COLO668 (cell line): ENCODE data around the gene WDR83.
A peak's percentile ranks its signal among the peaks of the same experiment; 100 is the strongest.
"Not testable (repeated sequence)": the region's sequence is repeated elsewhere in the genome, so short reads cannot be mapped to it uniquely, and the experiment has no call there.

ENCODE experiments used
- DNase-seq: peaks from one replicate; lab custom pipeline; 2025; ENCODE audit not compliant: unreplicated experiment; lab: John Stamatoyannopoulos, UW

The WDR83 gene

DNA sequence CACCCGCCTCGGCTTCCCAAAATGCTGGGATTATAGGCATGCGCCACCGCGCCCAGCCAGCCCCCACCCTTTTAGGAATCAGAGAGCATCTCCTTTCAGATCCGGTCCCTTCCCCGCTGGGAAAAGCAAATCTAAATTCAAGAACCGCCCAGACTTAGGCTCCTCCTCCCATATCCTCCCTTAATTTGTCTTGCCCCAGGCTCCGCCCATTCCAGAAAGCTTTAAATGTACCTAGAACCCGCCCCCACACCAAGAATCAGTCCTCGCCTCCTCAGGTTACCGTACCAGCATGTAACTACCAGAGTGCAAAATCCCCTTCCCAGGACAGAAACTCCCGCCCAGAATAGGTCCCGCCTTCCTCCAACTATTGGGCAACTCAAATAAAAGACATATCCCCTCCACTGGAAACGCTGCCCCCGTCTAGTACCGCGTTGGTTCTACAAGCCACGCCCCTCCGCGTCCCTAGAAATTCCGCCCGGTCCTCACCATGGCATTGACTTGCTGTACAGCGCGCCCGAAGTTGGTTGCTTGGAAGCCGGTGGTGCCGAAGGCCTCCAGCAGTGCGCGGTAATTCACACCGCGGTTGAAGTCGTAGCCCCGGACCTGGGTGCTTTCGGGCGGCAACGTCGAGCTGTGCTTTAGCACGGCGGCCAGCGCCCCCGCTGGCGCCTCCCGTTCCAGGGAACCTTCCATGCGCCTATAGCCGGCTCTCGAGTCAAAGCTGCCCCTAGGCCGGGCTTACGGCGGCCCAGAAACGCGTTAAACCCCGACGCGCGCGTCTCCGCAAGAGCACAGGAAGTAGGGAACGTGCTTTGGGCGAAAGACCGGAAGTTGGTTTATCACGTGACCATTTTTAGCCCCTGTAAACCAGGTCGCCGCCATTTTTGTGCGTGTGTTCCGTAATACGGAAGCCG, 14.7 kb downstream of the WDR83 start, which contains the start of gene DHPS:
Gene DHPS (minus strand): TSS at position 807 of the 914 bp plus-strand sequence. CDS start 114 bp downstream, at position 693.
- peak; percentile 95 for DNase-seq

- no peak for DNase-seq
Observed at GRCh38 chr19:12685831-12686230, 19.2 kb downstream of the WDR83 start.

- DNase-seq = no peak
Observed at GRCh38 chr19:12687496-12688196, 21.0 kb downstream of the WDR83 start, which contains the start of gene GNG14. GNG14 (plus strand) TSS chr19:12687998; CDS start chr19:12688049, 51 bp downstream.

GRCh38 chr19:12689012-12689411, 22.4 kb downstream of the WDR83 start:
- DNase-seq = no peak

DNA sequence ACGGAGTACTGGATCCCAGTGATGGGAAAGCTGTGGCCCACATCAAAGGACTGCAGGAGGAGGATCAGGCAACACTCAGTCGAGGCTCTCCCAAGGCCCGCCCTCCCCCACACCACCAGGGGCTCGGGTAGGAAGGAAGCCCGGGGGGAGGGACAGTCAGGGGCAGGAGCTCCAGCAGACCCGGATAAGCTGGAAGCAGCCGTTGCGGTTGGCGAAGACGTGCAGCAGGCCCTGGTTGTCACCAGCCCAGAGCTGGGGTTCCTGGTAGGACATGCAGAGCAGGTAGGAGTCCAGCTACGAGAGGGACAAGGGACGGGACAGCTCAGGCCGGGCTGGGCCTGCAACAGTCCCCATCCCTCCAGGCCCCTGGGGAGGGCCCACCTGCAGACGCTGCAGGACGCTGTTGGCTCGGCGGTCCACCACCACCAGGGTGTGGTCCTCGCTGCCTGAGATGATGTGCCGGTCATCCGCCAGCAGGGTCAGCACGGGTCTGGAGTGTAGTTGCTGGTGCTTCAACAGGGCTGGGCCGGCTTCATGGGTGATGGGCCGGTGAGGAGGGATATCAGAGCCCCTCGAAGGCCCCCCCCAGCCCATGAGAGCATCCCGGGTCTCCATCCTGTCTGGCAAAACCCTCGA, 23.1 kb downstream of the WDR83 start:
- no peak for DNase-seq

DNA sequence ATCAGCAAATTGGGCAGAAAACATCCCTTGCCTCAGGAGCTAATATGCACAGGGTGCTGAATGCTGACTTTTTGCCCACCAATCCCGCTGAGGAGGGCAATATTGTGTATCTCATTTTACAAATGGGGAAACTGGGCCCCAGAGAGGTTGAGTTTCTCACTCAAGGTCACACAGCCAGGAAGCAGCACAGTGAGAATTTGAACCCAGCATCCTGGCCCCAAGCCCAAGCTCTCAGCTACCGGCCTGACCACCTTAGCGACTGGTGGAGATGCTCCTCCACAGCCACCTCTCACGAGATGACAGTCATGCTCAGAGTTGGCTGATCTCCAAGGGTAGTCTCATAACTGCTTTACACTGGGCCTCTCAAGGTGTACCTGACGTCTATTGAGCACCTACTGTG, 26.4 kb downstream of the WDR83 start:
- DNase-seq = no peak

DNA sequence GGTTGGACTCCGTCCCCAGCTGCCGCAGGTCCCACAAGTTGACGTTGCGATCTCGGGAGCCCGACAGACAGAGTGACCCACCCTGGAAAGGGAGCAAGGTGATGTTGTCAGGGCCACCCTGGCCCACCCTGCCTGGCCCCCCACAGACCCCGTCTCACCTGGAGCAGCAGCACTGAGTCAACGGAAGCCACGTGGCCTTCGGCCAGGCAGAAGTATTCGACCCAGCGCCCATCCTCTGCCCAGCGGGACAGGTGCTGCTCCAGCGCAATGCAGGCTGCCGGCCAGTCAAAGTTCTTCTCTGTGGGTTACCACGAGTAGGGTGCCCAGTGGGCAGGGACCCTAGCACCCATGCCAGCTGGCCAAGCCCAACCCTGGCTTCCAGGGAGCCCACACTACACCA, 28.0 kb downstream of the WDR83 start:
- no peak for DNase-seq

DNA sequence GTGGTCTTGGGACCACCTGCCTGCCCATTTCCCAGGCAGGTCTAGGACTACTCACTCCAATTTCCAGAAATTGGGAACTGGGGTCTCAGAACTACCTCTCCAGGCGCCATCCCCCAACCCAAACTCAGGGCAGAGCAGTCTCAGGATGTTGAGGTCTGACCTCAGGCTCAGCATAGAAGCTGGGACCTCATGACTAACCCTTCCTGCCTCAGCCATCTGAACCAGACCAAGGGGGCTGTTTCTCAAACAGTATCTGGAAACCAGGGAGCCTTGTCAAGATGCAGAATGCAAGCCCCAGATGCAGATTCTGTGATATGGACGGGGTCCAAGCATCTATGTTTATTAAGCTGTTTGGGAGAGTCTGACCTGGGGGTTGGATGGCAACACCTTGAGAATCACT, 28.5 kb downstream of the WDR83 start:
- no peak for DNase-seq

GRCh38 chr19:12695514-12695913, 28.9 kb downstream of the WDR83 start:
- DNase-seq = no peak

DNA sequence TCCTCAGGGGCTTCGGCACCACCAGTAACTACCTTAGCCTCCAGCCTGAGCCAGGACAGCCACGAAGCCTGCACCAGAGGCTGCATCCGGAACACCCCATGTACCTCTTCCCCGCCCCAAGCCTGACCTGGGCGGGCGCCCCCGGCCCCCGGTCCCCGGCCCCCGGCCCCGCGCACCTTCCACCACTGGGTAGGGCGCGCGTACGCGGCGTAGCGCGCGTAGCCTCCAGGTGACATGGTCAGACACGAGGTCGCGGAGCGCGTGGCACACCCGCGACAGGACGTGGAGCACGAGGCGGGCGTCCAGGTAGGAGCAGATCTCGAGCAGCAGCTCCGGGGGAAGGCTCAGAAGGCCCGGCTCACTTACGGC, 29.4 kb downstream of the WDR83 start:
- peak; percentile 37 for DNase-seq

DNA sequence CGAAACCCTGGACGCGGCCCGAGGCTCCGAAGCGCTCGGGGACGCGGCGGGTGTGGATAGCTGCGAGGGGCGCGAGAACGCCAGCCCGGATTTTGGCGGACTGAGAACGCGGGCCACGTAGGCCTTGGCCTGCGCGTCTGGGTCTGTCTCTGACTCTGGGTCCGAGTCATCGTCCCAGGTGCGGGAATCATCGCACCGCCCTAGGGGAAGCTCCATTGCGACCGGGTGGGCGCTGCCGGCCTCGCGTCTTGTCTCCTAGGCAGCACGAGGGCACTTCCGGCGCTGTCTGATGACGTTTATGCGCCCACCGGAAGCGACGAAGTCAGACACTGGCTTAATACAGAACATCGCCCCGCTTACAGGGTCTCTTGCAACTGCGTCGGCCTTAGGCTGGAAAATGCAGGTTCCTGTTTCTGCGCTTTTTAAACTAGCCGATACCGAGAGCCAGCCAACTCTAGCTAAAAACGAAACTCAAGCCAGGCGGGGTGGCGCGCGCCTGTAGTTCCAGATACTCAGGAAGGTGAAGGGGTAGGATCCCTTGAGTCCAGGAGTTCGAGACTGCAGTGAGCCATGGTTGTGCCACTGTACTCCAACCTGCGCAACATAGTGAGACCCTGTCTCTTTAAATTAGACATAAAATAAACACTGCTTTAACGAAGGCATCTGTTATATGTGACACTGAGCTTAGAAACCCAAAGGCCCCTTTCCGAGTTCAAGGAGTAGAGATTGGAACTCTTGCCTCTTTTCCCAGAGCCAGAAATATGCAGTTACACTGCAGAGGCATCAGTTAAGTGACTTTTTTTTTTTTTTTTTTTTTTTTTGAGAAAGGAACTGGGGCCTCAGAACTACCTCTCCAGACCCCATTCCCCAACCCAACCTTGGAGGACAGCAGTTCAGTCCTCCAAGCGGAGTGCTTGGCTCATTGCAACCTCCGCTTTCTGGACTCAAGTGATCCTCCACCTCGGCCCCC, 30.0 kb downstream of the WDR83 start, which contains the start of gene FBXW9:
Gene FBXW9 (minus strand): TSS at position 266 of the 970 bp plus-strand sequence. CDS start 50 bp downstream, at position 216.
- peak; percentile 94 for DNase-seq

DNA sequence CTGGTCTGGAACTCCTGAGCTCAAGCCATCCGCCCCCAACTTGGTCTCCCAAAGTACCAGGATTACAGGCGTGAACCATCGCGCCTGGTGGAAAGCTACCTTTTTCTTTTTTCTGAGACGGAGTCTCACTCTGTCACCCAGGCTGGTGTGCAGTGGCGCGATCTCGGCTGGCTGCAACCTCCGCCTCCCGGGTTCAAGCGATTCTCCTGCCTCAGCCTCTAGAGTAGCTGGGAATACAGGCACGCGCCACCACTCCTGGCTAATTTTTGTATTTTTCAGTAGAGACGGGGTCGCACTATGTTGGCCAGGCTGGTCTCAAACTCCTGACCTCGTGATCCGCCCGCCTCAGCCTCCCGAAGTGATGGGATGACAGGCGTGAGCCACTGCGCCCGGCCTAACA, 30.8 kb downstream of the WDR83 start:
- not testable (repeated sequence) for DNase-seq

- no peak for DNase-seq
Observed at GRCh38 chr19:12698138-12698537, 31.5 kb downstream of the WDR83 start.

- no peak for DNase-seq
Observed at GRCh38 chr19:12701596-12702282, 35.1 kb downstream of the WDR83 start.

DNA sequence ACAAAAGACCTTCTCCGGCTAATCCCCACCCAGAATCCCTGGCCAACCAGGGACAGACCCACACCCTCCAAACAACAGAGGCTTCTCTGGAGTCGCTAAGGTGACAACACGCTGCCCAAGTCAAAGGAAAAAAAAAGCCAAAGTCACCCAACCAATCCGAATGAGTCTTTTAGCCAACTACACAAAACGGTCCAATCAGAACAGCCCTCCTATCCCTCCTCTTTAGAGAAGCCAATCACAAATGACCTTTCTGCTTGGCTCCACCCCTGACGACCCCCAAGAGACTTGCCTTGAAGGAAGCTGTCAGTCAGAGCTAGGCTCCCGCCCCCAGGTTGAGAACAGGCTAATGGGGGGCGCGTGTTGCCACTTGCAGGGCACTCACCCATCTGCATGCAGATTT, 36.4 kb downstream of the WDR83 start:
- DNase-seq = peak; percentile 6

DNA sequence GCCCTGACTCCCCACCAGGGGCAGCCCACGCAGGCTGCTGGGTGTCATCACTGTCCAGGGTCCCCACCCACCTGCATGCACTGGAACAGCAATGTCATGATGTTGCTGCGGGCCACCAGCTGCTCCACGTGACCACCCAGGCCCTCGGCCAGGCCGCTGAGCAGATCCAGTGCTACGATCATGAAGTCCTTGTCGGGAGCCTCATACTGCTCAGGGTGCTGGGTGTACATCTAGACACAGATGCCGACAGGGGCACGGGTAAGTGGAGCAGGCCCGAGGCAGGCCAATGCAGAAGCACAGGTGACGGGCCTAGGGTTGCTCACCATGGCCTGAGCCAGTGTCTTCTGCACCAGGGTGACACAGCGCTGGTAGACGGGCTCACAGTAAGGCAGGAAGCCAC, 38.6 kb downstream of the WDR83 start:
- no peak for DNase-seq

DNA sequence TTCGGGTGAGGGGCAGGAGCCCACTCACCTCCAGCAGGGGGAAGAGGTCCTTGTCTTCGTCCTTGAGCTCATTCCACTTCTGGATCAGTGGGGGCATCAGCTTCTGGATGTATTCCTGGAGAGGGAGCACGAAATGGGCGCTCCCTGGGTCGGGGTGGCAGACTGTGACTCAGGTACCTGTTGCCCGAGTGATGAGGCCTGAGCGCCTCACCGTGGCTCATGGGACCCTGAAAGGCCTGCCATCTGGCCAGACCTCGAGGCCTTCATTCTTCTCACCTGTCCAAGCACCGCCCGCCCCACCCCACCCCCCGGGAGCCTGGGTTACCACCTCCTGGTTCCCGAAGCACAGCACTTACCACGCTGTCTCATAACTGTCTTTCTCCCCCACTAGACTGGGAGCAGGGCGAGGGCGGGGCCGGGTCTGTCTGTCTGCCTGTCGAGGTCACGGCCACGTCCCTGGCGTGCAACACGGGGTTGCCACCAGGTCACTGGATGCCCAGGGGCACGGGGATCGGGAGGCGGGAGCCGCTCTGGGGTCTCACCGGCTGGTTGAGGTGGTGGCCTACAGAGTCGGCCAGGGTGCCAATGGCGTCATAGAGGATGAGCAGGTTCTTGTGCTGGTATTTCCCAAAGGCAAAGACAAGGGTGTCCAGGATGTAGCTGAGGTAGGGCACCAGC, 39.2 kb downstream of the WDR83 start:
- DNase-seq = no peak

GRCh38 chr19:12706332-12706718, 39.7 kb downstream of the WDR83 start:
- no peak for DNase-seq

- DNase-seq = no peak
Observed at GRCh38 chr19:12708641-12709040, 42.0 kb downstream of the WDR83 start.
